ENCODE results near the gene GGA2.

GRCh38 chr16:23480257-23480656, 30.0 kb downstream of the GGA2 start:
- TF ChIP-seq, protein P1, sequence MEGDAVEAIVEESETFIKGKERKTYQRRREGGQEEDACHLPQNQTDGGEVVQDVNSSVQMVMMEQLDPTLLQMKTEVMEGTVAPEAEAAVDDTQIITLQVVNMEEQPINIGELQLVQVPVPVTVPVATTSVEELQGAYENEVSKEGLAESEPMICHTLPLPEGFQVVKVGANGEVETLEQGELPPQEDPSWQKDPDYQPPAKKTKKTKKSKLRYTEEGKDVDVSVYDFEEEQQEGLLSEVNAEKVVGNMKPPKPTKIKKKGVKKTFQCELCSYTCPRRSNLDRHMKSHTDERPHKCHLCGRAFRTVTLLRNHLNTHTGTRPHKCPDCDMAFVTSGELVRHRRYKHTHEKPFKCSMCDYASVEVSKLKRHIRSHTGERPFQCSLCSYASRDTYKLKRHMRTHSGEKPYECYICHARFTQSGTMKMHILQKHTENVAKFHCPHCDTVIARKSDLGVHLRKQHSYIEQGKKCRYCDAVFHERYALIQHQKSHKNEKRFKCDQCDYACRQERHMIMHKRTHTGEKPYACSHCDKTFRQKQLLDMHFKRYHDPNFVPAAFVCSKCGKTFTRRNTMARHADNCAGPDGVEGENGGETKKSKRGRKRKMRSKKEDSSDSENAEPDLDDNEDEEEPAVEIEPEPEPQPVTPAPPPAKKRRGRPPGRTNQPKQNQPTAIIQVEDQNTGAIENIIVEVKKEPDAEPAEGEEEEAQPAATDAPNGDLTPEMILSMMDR (IDR thresholded peaks at IDR 0.05; ENCODE audit: insufficient read depth, low read length, poor library complexity, severe bottlenecking), result no peak
- no peak for TF ChIP-seq EZH2phosphoT487 (conservative IDR thresholded peaks at IDR 0.05; ENCODE audit: low read length)

Data from SU-DHL-6 (cell line).